ENCODE measurements around the gene GCFC2. TPM values are rescaled to one million over a fixed set of nuclear protein-coding genes. Genes with fewer than 3 reads are reported as not detected.

Gene GCFC2
- total RNA-seq, 3 donors from 2014 or later: 13.6 to 16.4 (median 14.4) TPM

DNA sequence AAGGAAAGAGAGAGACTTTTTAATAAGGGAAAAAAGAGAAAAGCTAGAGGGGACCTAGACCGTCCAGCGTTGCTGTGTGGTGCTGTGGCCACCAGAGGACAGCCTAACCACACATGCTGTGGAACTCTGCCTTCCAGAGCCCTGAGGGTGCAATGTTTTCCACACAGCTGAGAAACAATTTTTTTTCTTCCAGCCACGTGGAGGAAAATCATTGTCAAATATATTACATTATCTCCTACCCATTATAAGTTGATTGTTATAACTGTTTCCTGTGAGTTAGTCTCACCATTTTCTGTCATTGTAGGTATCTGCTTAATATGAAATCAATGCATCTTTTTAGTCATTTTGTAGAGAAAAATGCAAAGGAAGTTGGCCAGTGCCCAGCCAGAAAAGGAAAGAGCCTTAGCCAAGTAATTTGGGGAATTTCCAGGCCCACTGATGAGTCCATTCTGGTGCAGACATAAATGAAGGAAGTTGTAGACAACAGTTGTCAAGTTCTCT lies 70.0 kb downstream of the GCFC2 start:
- intact Hi-C loops (cut with DNase I, micrococcal nuclease): no loop called here
- TF ChIP-seq, protein P1, sequence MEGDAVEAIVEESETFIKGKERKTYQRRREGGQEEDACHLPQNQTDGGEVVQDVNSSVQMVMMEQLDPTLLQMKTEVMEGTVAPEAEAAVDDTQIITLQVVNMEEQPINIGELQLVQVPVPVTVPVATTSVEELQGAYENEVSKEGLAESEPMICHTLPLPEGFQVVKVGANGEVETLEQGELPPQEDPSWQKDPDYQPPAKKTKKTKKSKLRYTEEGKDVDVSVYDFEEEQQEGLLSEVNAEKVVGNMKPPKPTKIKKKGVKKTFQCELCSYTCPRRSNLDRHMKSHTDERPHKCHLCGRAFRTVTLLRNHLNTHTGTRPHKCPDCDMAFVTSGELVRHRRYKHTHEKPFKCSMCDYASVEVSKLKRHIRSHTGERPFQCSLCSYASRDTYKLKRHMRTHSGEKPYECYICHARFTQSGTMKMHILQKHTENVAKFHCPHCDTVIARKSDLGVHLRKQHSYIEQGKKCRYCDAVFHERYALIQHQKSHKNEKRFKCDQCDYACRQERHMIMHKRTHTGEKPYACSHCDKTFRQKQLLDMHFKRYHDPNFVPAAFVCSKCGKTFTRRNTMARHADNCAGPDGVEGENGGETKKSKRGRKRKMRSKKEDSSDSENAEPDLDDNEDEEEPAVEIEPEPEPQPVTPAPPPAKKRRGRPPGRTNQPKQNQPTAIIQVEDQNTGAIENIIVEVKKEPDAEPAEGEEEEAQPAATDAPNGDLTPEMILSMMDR (IDR thresholded peaks at IDR 0.05): peak; percentile 86
- no peaks in the 10 kb centered on the region for H3K9me3 ChIP-seq
- ATAC-seq (peak; percentile 91), DNase-seq (peak; percentile 49 to 72 (median 64))
- H3K4me3 ChIP-seq: no peak overlapping the region
- H3K36me3 ChIP-seq (ENCODE audit: low read depth): no peaks in the 10 kb centered on the region
- H3K4me1 ChIP-seq (ENCODE audit: low read depth): no peaks in the 10 kb centered on the region

DNA sequence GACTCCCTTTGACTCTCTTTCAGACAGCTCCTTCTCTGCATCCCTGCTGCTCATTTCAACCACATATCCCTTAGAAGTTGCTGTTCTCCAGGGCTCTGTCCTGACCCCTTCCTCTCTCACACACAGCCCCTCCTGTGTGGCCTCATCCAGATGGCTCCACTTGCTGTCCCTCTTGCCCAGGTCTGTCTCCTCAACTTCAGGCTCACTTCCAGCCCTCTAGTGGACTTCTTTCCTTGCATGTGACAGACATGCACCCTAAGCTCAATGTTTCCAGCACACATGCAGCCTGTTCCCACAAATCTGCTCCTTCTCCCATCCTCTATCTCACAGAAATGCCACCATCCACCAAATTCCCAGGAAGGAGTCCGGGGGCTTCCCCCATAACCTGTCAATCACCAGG lies 73.1 kb downstream of the GCFC2 start:
- TF ChIP-seq, protein P1 (IDR thresholded peaks at IDR 0.05): no peak
- H3K4me3 ChIP-seq: no peak overlapping the region
- no peak for DNase-seq
- ATAC-seq: no peak
- H3K9me3 ChIP-seq: no peaks in the 10 kb centered on the region
- H3K4me1 ChIP-seq (ENCODE audit: low read depth): no peaks in the 10 kb centered on the region
- H3K36me3 ChIP-seq (ENCODE audit: low read depth): no peaks in the 10 kb centered on the region
- intact Hi-C loops (cut with DNase I, micrococcal nuclease): no loop called here

DNA sequence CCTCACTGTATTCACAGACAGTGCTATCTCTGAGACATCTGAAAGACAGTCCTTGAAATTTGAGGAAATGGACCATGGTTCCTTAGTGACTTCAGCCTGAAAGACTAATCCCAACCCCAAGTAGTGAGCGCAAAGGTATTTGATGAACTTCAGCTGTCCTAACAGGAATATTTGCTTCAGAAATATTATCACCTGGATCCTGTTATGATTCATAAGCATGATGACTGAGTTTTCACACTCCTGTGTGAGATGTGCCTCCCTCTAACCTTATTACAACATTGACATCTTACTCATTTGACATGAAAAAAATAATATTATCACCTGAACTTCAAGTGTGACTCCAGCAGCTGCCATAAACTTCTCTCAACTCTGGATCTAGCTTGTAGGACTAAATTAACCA lies 75.8 kb downstream of the GCFC2 start:
- H3K9me3 ChIP-seq: no peaks in the 10 kb centered on the region
- no peaks in the 10 kb centered on the region for H3K36me3 ChIP-seq (ENCODE audit: low read depth)
- H3K4me3 ChIP-seq: no peak overlapping the region
- no peaks in the 10 kb centered on the region for H3K4me1 ChIP-seq (ENCODE audit: low read depth)
- no peak for DNase-seq
- intact Hi-C loops (cut with DNase I, micrococcal nuclease): no loop called here
- TF ChIP-seq, protein P1 (IDR thresholded peaks at IDR 0.05): no peak
- ATAC-seq: no peak

DNA sequence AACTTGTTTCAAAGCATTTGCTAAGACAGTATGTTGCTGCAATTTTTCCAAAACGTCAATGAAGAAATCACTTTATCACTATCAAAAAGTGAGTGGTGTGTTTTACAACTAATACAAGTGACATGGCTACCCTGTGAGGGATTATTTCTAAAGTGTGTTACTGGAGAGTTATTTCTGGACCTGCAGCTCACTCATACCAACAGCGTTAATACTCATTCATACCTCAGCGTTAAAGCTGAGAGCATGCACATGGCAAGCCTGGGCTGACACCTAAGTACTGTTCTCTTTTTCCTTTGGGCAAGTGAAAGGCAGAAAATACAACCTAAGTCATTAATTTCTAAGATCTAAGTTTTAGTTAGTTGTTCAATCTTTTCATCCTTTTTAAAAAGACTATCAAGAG lies 77.1 kb downstream of the GCFC2 start:
- no peaks in the 10 kb centered on the region for H3K9me3 ChIP-seq
- H3K4me3 ChIP-seq: no peak overlapping the region
- H3K36me3 ChIP-seq (ENCODE audit: low read depth): no peaks in the 10 kb centered on the region
- H3K4me1 ChIP-seq (ENCODE audit: low read depth): no peaks in the 10 kb centered on the region
- TF ChIP-seq, protein P1 (IDR thresholded peaks at IDR 0.05): no peak
- no peak for ATAC-seq
- intact Hi-C loops (cut with DNase I, micrococcal nuclease): no loop called here
- no peak for DNase-seq

DNA sequence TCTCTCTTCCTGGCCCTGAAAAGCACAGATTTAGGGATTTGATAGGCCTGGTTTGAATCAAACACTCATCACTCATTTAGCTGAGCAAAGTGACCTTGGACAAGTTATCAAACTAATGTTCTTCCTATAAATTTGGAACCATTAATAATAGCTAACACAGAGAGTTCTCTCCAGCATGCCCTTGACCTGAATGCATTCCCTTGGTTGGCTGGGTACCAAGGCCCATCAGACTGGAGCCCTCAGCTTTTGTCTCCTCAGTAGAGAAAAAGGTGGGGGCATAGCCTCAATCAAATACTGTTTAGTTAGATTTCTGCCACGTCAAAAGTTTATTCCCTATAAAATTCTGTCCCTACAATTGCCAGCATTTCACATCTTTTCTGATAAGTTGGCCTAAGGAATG lies 77.9 kb downstream of the GCFC2 start:
- H3K4me1 ChIP-seq (ENCODE audit: low read depth): no peaks in the 10 kb centered on the region
- TF ChIP-seq, protein P1 (IDR thresholded peaks at IDR 0.05): no peak
- ATAC-seq (no peak), DNase-seq (no peak)
- no peaks in the 10 kb centered on the region for H3K9me3 ChIP-seq
- no peak overlapping the region for H3K4me3 ChIP-seq
- H3K36me3 ChIP-seq (ENCODE audit: low read depth): no peaks in the 10 kb centered on the region
- intact Hi-C loops (cut with DNase I, micrococcal nuclease): no loop called here

All from mucosa of descending colon (tissue), 3 donors.